IPS-18a (cell line): Measurements from ENCODE around the gene LINGO4.

ENCODE experiments used
- H3K27ac ChIP-seq: one replicate; pipeline ENCODE4 v1.5.1; 2013; ENCODE audit warnings: low read length
- H3K27me3 ChIP-seq: one replicate; pipeline ENCODE4 v1.6.1; 2013; ENCODE audit warnings: mild to moderate bottlenecking, low read length; ENCODE audit not compliant: control insufficient read depth, insufficient read depth
- H3K36me3 ChIP-seq: one replicate; pipeline ENCODE4 v1.6.1; 2013; ENCODE audit warnings: low read depth, low read length; ENCODE audit not compliant: control insufficient read depth
- H3K4me1 ChIP-seq: one replicate; pipeline ENCODE4 v1.6.1; 2013; ENCODE audit warnings: low read depth, low read length; ENCODE audit not compliant: control insufficient read depth
- H3K4me3 ChIP-seq: one replicate; pipeline ENCODE4 v1.5.1; 2013; ENCODE audit warnings: low read length
- H3K9ac ChIP-seq: one replicate; pipeline ENCODE4 v1.6.1; 2013; ENCODE audit warnings: mild to moderate bottlenecking, low read length, moderate library complexity
- H3K9me3 ChIP-seq: one replicate; pipeline ENCODE4 v1.6.1; 2013; ENCODE audit warnings: low read depth, low read length; ENCODE audit not compliant: control insufficient read depth

LINGO4 gene

DNA sequence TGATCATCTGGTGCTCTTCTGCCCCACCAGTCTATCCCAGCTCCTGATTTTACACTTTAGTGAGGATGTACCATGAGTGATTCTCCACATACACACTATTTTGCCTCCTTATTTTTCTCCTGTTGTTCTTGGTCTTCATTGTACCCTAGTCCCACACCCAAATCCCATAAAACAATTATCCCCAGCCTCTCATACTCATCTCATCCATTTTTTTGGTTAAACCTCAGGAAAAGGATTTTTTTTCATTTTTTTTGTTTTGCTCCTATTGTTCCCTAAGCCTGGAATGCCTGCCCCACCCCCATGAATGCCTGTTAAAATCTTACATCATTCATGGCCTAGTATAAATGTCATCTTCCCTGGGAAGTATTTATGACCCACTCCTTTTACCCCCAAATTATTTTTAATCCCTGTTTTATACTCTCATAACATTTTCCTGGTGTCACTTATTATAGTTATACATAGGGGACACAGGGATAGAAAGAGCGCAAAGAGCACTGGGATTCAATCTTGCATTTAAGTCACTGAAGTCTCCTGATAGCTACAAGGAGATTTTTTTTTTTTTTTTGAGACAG lies 4.9 kb upstream of the LINGO4 start:
- Histone ChIP-seq H3K9me3 (no peaks in the 10 kb centered on the region), H3K27me3 (no peaks in the 10 kb centered on the region), H3K9ac (no peak overlapping the region), H3K27ac (no peak overlapping the region), H3K4me1 (no peaks in the 10 kb centered on the region), H3K4me3 (no peak overlapping the region), H3K36me3 (no peaks in the 10 kb centered on the region)

DNA sequence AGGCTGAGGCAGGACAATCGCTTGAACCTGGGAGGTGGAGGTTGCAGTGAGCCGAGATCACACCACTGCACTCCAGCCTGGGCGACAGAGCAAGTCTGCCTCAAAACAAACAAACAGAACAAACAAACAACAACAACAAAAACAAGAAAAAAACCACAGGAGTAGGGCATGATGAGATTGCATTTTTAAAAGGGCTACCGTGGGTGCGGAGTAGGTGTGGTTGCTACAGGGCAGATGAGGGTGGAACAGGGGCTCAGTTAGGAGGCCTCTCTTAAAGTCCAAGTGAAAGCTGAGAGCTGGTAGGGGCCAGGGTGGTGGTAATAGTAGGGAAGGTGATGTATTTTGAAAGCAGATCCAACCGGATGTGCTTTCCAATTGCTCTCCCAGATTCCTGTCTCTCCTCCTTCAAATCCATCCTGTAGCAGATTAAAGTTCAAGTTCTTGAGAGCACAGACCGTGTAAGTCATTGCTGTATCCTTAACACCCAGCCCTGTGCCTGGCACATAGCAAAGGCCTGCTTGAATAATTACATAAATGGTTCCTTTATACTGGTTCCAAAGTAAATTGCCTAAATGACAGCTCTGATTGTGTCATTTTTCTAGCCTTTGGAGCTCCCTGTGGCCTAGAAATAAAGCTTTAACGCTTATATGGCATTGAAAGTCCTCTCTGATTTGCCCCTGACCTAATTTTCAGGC lies 4.2 kb upstream of the LINGO4 start:
- no peaks in the 10 kb centered on the region for H3K4me1 ChIP-seq
- no peaks in the 10 kb centered on the region for H3K36me3 ChIP-seq
- no peak overlapping the region for H3K27ac ChIP-seq
- no peaks in the 10 kb centered on the region for H3K9me3 ChIP-seq
- H3K27me3 ChIP-seq = no peaks in the 10 kb centered on the region
- H3K9ac ChIP-seq = no peak overlapping the region
- H3K4me3 ChIP-seq = no peak overlapping the region

- H3K4me3 ChIP-seq = no peak overlapping the region
- no peak overlapping the region for H3K27ac ChIP-seq
- H3K9me3 ChIP-seq = no peaks in the 10 kb centered on the region
- H3K4me1 ChIP-seq = no peaks in the 10 kb centered on the region
- H3K9ac ChIP-seq = no peak overlapping the region
- no peaks in the 10 kb centered on the region for H3K27me3 ChIP-seq
- H3K36me3 ChIP-seq = no peaks in the 10 kb centered on the region
Measured at GRCh38 chr1:151807766-151808165, 2.5 kb upstream of the LINGO4 start.

- H3K9ac ChIP-seq = no peak overlapping the region
- no peak overlapping the region for H3K27ac ChIP-seq
- H3K4me1 ChIP-seq = no peaks in the 10 kb centered on the region
- H3K36me3 ChIP-seq = no peaks in the 10 kb centered on the region
- H3K27me3 ChIP-seq = no peaks in the 10 kb centered on the region
- no peak overlapping the region for H3K4me3 ChIP-seq
- H3K9me3 ChIP-seq = no peaks in the 10 kb centered on the region
Measured at GRCh38 chr1:151807131-151807530, 1.9 kb upstream of the LINGO4 start.

- H3K4me1 ChIP-seq = no peaks in the 10 kb centered on the region
Measured at GRCh38 chr1:151806170-151806569, 951 bp upstream of the LINGO4 start.

DNA sequence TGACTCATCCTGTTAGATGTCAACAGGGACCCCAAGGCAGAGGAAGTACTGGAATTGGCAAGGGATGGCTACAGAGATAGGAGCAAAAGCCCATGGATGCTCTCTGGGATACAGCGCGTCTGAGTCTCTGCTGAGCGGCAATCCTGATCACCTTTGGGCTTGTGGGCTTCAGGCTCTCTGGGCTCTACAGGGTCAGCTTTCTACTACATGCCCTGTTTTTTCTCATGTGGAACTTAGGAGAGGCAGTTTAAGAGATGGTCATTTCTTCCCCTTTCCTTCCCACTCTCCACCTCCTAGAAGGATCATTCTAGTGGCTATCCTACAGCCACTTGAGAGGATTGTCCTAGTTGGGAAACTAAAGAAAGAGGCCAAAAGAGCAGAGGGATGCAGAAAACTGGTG lies 1.3 kb downstream of the LINGO4 start:
- H3K27ac ChIP-seq = no peak overlapping the region
- H3K27me3 ChIP-seq = no peaks in the 10 kb centered on the region
- H3K4me1 ChIP-seq = no peaks in the 10 kb centered on the region
- no peak overlapping the region for H3K9ac ChIP-seq
- H3K4me3 ChIP-seq = no peak overlapping the region
- no peaks in the 10 kb centered on the region for H3K9me3 ChIP-seq
- no peaks in the 10 kb centered on the region for H3K36me3 ChIP-seq

More at GRCh38 chr1:151806170-151806569, 951 bp upstream of the LINGO4 start:
- no peak overlapping the region for H3K27ac ChIP-seq
- H3K27me3 ChIP-seq = no peaks in the 10 kb centered on the region
- H3K9me3 ChIP-seq = no peaks in the 10 kb centered on the region
- H3K4me3 ChIP-seq = no peak overlapping the region
- no peak overlapping the region for H3K9ac ChIP-seq
- H3K36me3 ChIP-seq = no peaks in the 10 kb centered on the region

DNA sequence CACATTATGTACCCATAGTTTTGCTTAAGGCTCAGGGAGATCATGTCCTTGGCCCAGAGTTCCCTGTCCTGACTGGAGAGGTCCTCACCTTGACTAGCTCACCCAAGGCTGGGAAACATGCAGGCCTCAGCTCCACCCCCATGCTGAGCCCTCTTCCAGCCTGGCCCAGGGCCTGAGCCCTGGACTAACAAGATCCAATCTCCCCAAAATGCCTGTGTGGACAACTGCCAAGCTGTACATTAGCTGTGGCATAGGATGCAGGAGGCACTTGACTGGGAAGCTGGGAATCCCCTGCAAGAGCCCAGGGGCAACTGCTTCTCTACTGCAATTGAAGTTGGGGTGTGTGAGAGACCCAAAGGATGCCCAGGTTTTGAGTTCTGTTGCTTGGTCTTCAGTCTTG lies 2.1 kb downstream of the LINGO4 start:
- Histone ChIP-seq H3K4me3 (no peak overlapping the region), H3K4me1 (no peaks in the 10 kb centered on the region), H3K36me3 (no peaks in the 10 kb centered on the region), H3K9ac (no peak overlapping the region), H3K9me3 (no peaks in the 10 kb centered on the region), H3K27ac (no peak overlapping the region), H3K27me3 (no peaks in the 10 kb centered on the region)

GRCh38 chr1:151802372-151802771 lies 2.8 kb downstream of the LINGO4 start:
- Histone ChIP-seq H3K4me3 (no peak overlapping the region), H3K27ac (no peak overlapping the region), H3K4me1 (no peaks in the 10 kb centered on the region), H3K9me3 (no peaks in the 10 kb centered on the region), H3K36me3 (no peaks in the 10 kb centered on the region), H3K27me3 (no peaks in the 10 kb centered on the region), H3K9ac (no peak overlapping the region)

- H3K36me3 ChIP-seq = no peaks in the 10 kb centered on the region
- H3K9ac ChIP-seq = no peak overlapping the region
- H3K4me3 ChIP-seq = no peak overlapping the region
- no peaks in the 10 kb centered on the region for H3K9me3 ChIP-seq
- H3K27ac ChIP-seq = no peak overlapping the region
- H3K27me3 ChIP-seq = no peaks in the 10 kb centered on the region
- no peaks in the 10 kb centered on the region for H3K4me1 ChIP-seq
Measured at GRCh38 chr1:151801846-151802245, 3.4 kb downstream of the LINGO4 start.

- no peak overlapping the region for H3K27ac ChIP-seq
- no peaks in the 10 kb centered on the region for H3K4me1 ChIP-seq
- no peaks in the 10 kb centered on the region for H3K27me3 ChIP-seq
- H3K9me3 ChIP-seq = no peaks in the 10 kb centered on the region
- H3K36me3 ChIP-seq = no peaks in the 10 kb centered on the region
- H3K9ac ChIP-seq = no peak overlapping the region
- no peak overlapping the region for H3K4me3 ChIP-seq
Measured at GRCh38 chr1:151801310-151801820, 3.9 kb downstream of the LINGO4 start.

- Histone ChIP-seq H3K27ac (no peak overlapping the region), H3K9me3 (no peaks in the 10 kb centered on the region), H3K9ac (no peak overlapping the region), H3K4me1 (no peaks in the 10 kb centered on the region), H3K36me3 (no peaks in the 10 kb centered on the region), H3K4me3 (no peak overlapping the region), H3K27me3 (no peaks in the 10 kb centered on the region)
Measured at GRCh38 chr1:151800830-151801229, 4.4 kb downstream of the LINGO4 start.
